HG02885 (cell line): ENCODE data around the gene HOATZ.

Experiments used
- ATAC-seq: cut with Tn5 transposase; IDR thresholded peaks from one replicate; pipeline ENCODE4 v1.9.1; 2021; ENCODE audit warnings: mild to moderate bottlenecking; ENCODE audit not compliant: unreplicated experiment, poor library complexity

Gene HOATZ

GRCh38 chr11:111542606-111543275, 28.2 kb downstream of the HOATZ start:
- ATAC-seq: no peak

GRCh38 chr11:111548525-111548924, 33.9 kb downstream of the HOATZ start:
- ATAC-seq: no peak

- ATAC-seq: no peak
These were observed 34.8 kb downstream of the HOATZ start for GRCh38 chr11:111549196-111549868.

- ATAC-seq: no peak
These were observed 35.3 kb downstream of the HOATZ start for GRCh38 chr11:111549869-111550203.

- ATAC-seq: no peak
These were observed 35.7 kb downstream of the HOATZ start for GRCh38 chr11:111550258-111550657.

GRCh38 chr11:111554532-111554931, 40.0 kb downstream of the HOATZ start:
- no peak for ATAC-seq

- ATAC-seq: no peak
These were observed 40.7 kb downstream of the HOATZ start for GRCh38 chr11:111555255-111555654.

GRCh38 chr11:111557425-111558111, 43.0 kb downstream of the HOATZ start:
- ATAC-seq: no peak

- ATAC-seq: no peak
These were observed 45.4 kb downstream of the HOATZ start for GRCh38 chr11:111559800-111560464.

GRCh38 chr11:111560800-111561199, 46.2 kb downstream of the HOATZ start:
- no peak for ATAC-seq

GRCh38 chr11:111561306-111561705, 46.7 kb downstream of the HOATZ start:
- no peak for ATAC-seq

- no peak for ATAC-seq
These were observed 47.3 kb downstream of the HOATZ start for GRCh38 chr11:111561791-111562325.

- no peak for ATAC-seq
These were observed 48.3 kb downstream of the HOATZ start for GRCh38 chr11:111562692-111563389.

GRCh38 chr11:111565114-111565720, 50.6 kb downstream of the HOATZ start:
- no peak for ATAC-seq

GRCh38 chr11:111566324-111566723, 51.7 kb downstream of the HOATZ start:
- no peak for ATAC-seq

- no peak for ATAC-seq
These were observed 54.9 kb downstream of the HOATZ start for GRCh38 chr11:111569476-111569875.

- no peak for ATAC-seq
These were observed 56.2 kb downstream of the HOATZ start for GRCh38 chr11:111570796-111571195.

- no peak for ATAC-seq
These were observed 57.4 kb downstream of the HOATZ start for GRCh38 chr11:111571829-111572501.

GRCh38 chr11:111572581-111572980, 58.0 kb downstream of the HOATZ start:
- no peak for ATAC-seq
